Activated CD8-positive, alpha-beta memory T cell treated with anti-CD3 and anti-CD28 coated beads, Interleukin-2, amount 50 U/mL, for 48 hours (primary cell): ENCODE results near the gene VMP1.

Experiments used
- DNase-seq: peaks from one replicate; pipeline ENCODE4 v3.0.0-alpha.2; 2020

Gene VMP1

DNA sequence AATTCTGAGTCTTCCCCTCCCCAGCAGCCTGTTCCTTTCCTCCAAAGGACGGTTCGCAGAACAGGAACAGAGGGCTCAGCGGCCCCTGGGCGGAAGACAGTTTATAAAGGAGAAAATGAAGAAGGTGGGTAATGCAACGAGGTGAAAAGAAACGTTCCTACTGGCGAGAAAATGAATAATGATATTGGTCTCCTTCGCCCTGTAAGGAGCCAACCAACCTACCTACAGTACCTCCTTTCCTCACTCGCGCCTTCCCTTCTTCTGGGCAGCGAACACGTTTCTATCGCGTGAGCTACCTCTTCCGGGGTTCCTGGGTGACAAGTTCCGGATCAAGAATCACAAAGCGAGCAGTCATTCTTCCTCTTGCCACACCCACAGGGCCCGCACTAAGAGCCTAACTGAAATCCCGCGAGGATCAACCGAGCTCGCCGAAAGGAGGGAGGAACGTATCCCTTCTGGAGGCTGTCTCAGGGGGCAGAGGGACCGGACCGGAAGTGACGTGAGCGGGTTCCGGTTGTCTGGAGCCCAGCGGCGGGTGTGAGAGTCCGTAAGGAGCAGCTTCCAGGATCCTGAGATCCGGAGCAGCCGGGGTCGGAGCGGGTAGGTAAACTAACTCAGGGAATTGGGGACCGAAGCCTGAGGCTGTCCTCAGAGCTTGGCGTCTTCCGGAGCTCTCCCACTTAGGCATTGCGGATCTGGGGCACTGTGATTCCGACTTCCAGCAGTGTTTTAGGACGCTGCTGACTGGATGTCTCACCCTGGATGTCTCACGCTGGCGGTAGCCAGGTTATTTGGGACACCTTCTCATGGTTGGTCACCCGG is at the start of gene VMP1, which contains the start of gene PTRH2:
TSS of gene VMP1 (plus strand) at position 506 of the 822 bp plus-strand sequence. CDS start 23,793 bp downstream, outside the sequence.
TSS of gene PTRH2 (minus strand) at position 282 of the 822 bp plus-strand sequence. CDS start 9,452 bp downstream, outside the sequence.
- DNase-seq: peak; percentile 94

DNA sequence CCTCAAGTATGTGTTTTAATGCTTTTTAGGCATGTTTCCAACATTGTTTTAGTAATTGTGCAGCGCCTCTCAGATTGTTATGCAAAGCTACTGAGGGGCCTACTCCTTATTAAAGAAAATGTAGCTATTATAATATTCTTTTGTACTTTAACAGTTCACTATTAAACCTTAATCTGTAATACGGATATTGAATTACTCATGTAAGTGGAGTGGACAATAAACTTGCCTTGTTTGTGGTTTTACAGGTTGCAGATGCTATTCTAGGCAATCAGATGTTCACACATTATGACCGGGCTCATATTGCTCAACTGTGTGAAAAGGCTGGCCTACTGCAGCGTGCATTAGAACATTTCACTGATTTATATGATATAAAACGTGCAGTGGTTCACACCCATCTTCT is 41.2 kb upstream of the VMP1 start:
- no peak for DNase-seq

DNA sequence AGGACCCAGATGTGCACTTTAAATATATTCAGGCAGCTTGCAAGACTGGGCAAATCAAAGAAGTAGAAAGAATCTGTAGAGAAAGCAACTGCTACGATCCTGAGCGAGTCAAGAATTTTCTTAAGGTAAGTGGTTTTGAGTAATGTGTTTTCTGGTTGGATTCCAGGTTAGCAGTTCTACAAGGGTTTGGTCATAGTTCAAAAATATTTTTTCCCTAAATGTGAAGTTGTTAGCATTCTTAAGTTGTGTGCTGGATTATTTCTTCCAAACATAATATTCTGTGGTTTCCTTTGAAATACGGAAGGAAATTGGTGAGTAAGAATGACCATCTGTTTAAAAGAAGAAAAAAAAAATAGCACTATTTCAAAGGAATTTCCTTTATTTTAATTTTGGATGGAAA is 38.6 kb upstream of the VMP1 start:
- DNase-seq: no peak

DNA sequence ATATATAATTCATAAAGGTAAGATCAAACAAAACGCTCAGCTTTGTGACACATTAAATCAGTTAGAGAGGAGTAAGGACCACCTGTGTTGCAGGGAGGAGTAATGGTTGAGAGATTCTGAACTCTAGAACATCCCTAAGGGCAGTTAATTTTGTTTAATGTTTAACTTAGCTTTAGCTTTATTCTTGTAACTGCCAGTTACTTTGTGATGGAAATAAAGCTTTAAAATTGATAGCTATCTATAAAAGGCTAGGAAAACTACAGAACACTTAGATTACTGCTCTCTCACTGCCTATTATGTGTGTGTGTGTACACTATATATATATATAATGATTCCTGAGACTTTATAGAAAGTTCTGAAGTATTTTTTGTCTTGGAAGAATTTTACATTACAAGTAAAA is 38.0 kb upstream of the VMP1 start:
- DNase-seq: no peak

DNA sequence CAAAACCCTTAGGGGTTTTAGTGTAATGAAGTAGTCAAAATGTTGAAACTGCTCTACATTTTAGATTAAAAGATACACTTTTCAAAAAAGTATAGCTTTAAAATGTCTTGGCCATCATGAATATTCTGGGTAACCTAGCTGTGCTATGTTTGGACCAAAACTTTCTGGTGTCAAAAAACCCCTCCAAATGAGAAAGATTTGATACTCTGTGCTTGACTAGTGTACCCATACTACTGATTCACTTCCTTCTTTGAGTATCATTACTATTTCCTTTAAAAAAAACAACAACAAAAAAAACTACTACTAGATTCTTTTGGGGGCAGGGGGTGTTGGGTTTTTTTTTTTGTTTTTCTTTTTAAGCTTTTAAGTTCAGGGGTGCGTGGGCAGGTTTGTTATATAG is 37.5 kb upstream of the VMP1 start:
- DNase-seq: no peak

DNA sequence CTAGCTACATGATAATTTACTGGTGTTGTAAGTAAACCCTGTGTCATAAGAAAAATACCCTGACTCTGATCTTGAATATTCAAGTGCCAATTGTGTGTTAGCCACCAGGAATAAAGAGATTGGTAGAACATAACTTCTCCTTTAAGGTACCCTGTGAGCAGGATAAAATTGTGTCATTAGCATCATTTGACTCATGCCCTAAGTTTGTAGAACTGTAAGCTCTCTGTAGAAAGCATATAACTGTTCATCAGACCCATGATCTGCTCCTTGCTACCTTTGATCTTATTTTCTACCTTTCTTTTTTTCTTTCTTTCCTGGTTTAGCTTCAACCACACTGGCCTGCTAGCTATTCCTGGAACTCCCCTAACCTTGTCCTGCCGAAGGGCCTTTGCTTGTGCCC is 36.1 kb upstream of the VMP1 start:
- no peak for DNase-seq

DNA sequence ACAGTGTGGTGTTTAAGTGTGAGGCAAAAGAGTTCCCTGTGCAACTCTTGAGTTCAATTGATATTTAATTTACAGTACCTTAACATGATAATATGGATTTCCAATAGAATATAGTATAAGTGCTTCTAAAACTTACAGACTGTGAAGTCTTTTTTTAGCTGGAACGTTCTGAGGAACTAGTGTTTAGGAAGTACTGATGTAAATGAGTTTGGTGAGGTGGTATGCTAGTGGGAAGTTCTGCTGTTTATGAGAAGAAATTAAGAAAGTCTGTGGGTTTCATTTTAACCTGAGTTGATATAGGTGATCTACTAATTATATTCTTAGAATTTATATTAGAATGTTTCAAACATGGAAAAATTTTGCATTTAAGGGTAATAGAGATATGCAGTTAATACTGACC is 32.2 kb upstream of the VMP1 start:
- no peak for DNase-seq

DNA sequence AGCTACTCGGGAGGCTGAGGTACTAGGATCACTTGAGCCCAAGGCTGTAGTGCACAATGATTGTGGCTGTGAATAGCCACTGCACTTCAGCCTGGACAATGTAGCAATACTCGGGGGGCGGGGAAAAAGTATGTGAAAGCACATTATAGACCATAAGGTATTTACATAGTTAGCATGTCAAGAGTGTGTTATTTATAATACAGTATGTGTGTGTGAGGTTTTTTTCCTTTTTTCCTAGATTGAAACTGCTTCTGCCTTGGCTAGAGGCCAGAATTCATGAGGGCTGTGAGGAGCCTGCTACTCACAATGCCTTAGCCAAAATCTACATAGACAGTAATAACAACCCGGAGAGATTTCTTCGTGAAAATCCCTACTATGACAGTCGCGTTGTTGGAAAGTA is 30.7 kb upstream of the VMP1 start:
- DNase-seq: no peak

DNA sequence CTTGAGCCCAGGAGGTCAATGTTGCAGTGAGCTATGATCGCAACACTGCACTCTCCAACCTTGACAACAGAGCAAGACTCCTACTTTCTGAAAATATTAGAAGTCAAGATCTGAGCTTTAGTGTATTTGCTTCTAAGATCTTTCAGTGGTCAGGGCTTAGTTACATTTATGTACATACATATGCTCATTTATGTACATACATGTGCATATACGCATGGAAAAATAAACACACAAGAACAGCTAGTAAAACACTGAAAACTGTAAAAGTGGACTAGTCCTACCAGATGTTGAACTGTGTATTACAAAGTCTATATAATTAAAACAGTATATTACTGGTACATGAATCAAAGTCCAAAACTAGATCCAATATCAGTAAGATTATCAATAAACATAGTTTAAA is 28.5 kb upstream of the VMP1 start:
- DNase-seq: no peak

DNA sequence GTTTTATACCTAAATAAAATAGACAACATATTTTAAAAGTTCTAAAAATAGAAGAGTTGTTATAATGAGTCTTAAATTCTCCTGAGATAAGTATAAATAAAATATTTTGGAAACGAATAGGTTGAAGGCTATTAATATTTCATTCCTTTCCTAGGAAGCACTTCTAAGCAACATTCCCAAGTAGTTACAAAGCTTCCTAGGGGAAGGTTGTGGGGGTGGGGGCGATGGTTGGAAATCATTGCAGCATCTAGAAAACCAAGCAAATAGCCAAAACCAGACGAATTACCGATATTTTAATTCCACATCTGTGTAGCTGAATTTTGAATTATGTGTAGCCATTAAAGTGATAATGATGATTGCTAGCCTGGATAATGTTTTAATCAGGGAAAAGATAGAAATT is 27.1 kb upstream of the VMP1 start:
- no peak for DNase-seq

DNA sequence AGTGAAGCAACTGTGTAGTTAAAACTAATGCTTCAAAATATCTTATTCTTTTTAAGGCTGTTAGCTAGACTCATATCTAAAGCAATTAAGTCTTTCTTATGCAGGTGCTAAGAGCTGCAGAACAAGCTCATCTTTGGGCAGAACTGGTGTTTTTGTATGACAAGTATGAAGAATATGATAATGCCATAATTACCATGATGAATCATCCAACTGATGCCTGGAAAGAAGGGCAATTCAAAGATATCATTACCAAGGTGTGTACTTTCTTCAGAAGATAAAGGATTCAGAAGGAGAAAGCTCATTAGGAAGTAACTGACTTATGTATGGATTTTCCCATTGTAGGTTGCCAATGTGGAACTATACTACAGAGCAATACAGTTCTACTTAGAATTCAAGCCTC is 24.2 kb upstream of the VMP1 start:
- DNase-seq: no peak

DNA sequence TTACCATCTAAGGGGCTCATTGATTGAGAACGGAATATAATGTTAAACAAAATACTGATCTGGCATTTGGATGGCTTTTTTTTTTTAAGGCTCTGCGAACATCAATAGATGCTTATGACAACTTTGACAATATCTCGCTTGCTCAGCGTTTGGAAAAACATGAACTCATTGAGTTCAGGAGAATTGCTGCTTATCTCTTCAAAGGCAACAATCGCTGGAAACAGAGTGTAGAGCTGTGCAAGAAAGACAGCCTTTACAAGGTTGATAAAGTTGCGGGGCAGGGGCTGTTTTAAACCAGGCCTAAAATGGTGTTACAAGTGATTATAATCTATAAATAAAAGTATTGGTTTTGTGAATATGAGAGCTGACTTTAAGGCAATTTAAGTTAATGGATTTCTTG is 22.5 kb upstream of the VMP1 start:
- DNase-seq: no peak

DNA sequence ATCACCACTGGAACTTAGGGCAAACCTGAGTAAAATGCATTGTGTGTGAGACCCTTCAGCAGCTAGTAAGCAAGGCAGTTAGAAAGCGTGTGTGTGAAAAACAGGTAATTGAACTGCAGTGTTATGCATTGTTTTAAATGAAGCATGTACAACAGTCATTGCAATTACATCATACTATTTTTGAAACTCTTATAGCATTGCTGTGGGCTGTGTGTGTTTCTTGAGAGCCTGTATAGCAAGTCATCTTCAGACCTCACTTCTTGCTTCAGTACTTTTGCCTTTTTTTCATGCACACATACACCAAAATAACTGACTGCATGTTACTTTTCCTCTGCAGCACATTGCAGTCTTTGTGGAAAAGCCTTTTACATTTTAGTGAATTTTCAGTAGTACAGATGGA is 19.4 kb upstream of the VMP1 start:
- no peak for DNase-seq

DNA sequence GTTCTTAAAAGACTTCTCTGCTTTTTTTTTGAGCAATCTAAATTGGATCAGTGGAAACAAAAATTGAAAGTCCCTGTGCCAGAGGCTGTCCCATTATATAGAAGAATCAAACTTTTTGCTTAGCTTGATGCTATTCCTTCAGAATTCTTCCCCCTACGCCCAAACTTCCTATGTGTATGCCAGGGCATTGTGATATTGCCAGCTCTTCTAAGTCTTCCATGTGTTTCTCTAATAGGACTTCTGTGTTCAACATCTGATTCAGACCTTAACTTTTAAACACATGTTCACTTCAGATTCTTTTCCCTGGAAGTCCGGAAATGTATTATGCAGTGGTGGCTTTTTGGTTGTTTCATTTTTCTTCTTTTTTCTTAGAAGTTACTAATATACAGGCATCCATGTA is 19.0 kb upstream of the VMP1 start:
- no peak for DNase-seq

DNA sequence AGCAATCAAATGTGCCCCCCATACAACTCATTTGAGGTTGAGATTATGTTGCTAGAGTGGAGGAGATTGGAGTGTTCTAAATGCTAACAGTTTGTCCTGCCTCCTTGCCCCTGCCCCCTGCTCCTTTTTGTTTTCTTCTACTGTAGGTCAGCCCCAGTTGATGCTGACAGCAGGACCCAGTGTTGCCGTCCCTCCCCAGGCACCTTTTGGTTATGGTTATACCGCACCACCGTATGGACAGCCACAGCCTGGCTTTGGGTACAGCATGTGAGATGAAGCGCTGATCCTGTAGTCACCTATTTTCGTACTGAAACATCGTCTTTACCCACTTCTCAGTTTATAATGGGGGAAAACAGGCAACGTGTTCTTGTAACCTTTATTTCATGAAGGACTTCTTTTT is 13.9 kb upstream of the VMP1 start:
- DNase-seq: no peak

DNA sequence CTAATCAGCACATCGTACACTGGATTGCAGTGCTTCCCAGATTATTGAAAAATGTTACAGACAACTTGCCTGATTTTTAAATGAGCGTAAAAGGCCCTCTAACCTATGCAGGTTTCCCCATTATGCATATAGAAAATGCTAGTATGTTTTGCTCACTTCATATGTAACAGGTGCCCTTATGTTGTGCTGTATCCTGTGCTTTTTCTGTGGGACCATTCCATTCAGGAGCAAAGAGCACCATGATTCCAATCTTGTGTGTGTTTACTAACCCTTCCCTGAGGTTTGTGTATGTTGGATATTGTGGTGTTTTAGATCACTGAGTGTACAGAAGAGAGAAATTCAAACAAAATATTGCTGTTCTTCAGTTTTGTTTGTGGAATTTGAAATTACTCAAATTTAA is 13.1 kb upstream of the VMP1 start:
- DNase-seq: no peak

DNA sequence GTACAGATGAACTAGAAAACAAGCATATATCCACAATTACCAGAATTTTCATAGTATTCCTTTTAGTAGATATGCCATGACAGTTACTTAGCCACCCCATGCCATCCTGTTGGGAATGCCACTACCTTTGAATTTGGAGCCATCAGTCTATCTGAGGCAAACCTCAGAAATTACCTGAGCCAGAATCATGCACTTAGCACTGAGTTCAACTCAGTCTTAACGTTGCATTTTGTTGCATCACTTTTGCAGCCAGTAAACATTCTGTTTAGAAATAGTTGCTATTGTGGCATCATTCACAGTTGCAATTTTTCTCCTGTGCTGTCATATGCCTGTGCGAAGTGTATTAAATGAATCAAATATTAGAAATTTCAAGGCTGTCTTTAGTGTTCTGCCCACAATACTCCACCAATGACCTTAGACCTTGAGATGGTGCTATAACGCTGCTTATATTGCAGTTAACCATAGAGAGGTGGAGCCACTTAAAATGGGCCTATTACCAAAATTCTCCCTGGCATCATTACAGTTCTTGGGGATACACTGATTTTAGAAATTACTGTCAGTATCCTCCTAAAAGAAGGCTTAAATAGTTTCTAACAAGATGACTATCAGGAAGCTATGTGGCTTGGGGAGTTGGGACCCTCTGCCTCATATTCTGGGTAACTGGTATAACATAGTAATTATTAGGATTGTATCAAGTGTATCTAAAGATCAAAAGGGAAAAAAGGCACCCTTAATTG is 11.3 kb upstream of the VMP1 start:
- DNase-seq: no peak

DNA sequence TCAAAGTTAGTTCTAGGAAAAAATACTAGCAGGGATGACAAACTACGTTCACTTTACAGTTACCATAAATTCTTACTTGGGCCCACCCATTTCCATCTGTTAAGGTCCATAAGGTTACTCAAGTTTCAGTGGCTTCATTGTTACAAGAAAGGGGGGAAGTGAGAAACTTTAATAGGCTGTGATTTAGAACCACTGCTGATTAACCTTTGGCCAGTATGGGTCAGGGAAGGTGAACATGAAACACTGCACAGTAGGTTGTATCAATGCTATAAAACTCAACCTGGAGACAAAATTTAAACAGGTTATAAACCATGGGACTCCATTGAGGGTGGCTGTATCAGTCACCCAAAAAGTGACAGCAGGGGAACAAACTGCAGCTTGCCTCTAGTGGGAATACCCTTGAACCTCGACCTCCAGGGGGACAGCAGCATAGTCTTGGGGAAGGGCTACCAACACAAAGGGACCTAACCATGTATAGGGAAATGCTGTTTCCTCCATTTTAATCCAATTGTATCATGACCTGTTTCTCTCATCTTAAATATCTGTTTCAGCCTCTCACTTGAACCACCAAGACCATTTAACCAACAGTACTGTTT is 10.7 kb upstream of the VMP1 start:
- DNase-seq: no peak

DNA sequence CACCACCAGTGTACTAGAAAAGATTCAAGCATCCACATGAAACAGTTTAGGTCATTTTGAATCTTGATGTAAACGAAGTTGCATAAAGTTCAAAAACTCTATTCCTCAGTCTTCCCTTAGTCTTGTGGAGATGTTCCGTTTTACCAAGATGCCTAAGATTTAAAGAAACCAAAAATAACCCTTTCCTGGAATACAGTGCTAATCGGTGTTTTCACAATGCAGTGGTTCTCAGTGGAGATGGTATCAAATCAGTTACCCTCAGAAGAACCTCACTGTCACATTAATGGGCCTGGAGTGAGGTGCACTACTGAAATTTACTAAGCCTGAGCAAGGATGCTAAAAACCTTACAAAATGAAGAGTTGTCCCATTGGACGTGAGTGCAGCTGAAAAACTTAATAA is 9.3 kb upstream of the VMP1 start:
- DNase-seq: no peak

DNA sequence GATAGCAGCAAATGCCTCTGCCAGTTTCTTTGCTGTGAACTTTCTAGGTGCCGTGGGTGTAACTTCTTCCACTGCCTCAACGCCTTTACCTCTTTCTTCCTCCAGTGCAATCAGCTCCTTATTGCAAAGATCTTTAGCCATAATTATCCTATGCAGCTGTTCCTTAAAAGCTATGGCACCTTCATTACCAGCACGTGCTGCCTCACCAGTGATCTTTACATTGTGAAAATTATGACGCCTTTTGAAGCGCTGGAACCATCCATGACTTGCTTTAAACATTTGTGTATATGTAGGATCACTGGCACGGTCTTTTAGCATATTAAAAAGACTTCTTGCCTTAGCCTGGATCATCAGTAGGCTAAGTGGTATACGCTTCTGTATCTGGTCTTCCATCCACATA is 8.2 kb upstream of the VMP1 start:
- no peak for DNase-seq

DNA sequence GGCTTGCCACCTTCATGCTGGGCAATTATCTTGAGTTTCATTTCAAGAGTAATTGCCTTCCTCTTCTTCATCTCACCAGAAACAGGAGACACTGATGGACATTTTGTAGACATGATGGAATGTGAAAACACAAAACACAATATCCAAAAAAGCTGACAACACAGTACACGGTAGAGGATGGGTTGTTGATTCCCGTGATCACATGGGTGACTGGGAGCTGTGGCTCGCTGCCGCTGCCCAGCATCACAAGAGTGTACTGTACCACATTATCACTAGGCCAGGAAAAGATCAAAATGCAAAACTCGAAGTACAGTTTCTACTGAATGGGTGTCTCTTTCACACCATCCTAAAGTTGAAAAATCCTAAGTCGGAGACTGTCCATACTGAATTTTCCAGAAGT is 7.7 kb upstream of the VMP1 start:
- DNase-seq: no peak

DNA sequence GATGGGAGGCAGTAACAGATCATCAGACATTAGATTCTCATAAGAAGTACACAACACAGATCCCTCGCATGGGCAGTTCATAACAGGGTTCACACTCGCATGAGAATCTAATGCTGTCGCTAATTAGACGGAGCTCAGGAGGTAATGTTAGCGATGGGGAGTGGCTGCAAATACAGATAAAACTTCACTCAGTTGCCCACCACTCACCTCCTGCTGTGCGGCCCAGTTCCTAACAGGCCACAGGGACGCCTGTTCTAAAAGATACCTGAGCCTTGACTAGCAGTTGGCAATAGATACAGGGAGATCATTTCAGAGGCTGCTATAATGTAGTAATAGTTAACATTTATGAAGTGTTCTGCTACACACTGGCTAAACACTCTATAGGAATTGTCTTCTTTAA is 5.2 kb upstream of the VMP1 start:
- DNase-seq: no peak

DNA sequence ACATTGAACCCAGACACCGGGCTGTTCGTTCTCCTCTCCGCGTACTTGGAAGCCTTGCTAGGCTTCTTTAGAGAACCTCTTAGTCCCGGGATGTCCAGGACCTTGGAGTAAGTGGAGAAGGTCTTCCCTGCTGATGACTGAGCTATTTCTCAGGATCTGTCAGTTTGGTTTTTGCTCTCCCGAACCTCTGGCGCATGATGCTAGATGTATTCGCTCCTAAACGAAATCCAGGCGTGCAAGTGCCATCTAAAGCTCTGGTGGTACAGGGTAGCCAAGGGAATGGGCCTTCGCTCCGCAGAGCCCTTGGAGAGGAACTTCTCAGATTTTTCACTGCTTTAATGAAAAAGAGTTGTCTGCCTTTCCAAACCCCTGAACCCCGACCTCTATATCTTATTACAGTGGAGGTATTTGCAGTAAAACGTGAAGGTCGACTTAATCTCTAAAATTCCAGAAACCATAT is 547 bp downstream of the VMP1 start:
- no peak for DNase-seq

DNA sequence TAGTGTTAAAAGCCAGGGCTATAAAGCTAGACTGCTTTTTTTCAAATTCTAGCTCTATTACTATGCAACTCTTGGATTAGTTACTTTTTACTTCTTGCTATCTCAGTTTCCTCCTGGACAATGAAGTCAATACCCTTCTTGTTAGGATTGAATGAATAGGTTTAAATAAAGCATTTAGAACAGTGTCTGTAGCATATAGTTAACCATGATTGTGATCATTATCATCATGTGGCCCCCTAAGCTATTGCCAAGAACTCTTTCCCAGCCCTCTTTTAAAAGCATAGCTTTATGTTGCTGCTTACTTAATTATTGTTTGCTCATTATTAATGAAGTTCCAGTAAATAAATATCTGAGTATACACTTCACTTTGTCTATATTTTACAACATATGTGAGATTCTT is 4.5 kb downstream of the VMP1 start:
- no peak for DNase-seq
